Embryonic facial prominence (tissue), 1 donor: Measurements from ENCODE around the gene NFATC4.
A peak's percentile ranks its signal among the peaks of the same experiment; 100 is the strongest.
"Not testable (repeated sequence)": the region's sequence is repeated elsewhere in the genome, so short reads cannot be mapped to it uniquely, and the experiment has no call there.

ENCODE experiments used
- DNase-seq: peaks from one replicate; pipeline ENCODE4 v3.0.0-alpha.2; 2016; ENCODE audit errors: extremely low spot score

The NFATC4 gene

DNA sequence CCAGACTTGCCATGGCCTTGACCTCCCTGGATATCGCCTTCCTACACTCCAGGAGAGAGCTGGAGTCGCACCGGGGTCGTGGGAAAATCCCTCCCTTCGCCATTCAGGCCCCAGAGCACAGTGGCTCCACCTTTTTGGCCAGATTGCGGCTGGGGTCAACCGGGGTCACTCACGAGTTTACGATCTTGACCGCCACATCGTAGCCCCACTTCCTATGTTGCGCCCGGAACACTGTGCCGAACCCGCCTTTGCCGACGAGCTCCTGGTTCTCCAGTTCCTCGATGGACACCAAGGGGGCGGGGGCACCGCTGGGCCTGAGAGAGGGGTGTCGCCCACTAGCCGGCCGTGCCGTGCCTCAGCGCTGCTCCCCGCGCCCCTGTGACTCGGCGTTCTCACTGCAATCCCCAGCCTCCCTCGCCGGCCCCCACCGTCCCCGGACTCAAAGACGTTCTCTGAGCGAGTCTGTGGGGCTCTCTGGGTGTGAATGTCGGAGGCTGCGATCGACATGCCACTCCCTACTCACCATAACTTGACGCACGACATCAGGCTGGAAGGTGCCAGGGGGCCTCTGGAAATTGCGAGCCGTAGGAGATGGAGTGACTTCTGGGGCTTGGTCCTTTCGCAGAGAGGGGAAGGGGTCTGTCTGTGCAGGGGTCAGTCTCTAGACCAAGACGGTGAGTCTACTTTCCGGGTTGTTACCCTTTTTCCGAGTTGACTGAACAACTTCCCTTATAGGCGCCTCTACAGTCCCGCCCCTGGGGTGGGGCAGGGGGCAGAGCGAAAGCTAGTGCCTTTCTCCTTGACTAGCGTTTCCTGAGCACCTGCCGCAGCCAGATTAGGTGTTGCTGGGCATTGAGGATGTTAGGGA, 28.5 kb upstream of the NFATC4 start, which contains the start of gene RIPK3:
TSS of gene RIPK3 (minus strand) at position 708 of the 868 bp plus-strand sequence. CDS start at position 543, 165 bp downstream.
- no peak for DNase-seq

DNA sequence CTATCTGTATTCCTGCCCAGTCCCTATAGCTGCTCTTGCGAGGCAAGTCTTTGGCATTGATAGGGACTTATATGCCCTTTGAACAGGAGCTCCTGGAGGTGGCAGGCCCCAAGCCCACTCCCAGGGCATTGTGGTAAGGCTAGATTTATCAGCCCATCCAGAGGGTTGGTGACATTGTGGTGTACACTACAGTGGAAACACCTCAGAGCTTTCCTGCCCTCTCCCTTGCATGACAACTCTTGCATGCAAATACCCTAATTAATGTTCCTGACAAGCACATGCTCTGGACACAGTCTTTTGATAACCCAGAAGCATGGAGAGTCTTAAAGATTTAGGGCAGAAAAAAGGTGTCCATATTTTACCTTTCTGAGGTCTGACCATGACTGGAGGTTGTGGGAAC, 27.4 kb upstream of the NFATC4 start:
- no peak for DNase-seq

DNA sequence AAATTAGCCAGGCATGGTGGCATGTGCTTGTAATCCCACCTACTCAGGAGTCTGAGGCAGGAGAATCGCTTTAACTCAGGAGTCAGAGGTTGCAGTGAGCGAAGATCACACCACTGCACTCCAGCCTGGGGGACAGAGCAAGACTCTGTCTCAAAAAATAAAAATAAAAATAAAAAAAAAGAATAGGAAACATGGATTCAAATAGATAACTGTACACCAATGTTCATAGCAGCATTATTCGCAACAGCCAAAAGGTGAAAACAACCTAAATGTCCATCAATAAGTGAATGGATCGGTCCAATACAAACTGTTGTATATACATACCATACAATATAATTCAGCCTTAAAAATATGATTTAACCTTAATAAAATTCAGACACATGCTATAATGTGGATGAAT, 25.1 kb upstream of the NFATC4 start:
- DNase-seq = no peak

DNA sequence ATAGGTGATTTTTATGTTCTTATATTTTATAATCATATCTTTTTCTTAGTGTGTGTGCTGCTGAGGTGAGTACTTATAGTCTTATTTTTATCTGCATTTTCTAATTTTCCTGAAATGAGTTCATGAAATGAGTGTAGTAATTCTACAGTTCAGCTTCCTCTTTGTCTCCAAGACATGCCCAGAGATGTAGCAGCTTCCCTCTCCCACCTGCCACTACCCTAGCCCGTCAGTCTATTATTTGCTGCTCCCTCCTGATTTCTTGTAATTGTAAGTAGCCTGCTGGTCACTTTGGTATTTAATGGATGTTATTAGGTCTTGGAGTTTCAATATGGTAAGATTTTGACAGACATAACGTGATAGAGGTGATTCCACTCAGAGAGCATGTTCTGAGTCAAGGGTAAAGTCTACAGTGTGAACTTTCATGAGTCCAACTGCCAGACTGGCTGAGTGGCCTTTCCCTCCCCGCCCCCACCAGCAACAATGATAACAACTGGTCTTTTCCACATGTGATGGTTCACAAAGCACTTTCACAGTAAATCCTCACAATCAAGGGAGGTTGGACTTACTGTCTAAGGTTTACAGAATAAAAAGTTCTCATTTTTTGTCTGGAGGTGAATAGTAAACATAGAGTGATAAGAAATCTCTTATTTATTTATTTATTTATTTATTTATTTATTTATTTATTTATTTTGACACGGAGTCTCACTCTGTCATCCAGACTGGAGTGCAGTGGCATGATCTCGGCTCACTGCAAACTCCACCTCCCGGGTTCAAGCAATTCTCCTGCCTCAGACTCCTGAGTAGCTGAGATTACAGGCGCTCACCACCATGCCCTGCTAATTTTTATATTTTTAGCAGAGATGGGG, 24.0 kb upstream of the NFATC4 start:
- no peak for DNase-seq

DNA sequence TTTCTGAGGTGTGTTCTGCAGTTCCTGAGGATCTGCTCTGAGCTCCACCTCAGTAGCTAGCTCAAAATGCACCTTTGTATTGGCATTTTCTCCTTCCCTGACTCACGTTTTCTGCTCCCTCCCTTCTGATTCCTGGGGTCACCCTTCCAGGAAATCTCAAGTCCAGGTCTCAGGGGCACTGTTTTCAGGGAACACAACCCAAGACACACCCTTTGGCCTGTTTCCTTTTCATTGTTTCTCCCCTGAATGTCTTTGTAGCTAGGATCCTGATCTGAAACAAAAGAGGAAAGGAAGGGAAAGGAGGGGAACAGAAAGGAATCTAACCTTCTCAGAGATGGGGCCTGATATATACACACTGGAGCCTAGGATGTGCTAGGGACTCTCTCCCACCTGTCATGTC, 20.9 kb upstream of the NFATC4 start:
- no peak for DNase-seq

DNA sequence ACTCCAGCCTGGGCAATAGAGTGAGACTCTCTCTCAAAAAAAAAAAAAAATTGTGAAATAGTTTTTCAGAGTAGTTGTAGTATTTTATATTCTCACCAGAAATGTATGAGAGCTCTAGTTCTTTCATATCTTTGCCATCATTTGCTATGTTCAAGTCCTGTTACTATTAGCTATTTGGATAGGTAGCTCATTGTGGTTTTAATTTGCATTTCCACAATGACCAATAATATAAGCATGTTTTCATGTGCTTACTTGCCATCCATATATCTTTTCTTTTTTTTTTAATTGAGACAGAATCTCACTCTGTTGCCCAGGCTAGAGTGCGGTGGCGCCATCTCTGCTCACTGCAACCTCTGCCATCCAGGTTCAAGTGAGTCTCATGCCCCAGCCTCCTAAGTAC, 19.8 kb upstream of the NFATC4 start:
- no peak for DNase-seq

DNA sequence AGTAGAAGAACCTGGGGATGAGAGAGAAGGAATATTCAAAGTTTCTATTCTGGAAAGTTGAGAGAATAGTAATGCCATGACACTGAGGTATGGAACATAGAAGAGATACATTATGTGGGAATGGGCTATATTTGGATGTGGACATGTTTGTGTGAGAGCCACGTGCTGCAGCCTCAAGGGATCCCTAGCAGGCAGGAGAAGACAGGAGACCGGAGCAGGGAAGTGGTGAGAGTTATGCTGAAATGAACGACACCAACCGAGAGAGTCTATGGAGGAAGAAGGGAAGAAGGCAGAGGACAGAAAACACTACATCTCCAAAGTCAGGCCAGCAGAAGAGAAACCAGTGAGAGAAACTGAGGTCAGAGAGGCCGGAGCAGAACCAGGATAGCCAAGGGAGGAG, 18.2 kb upstream of the NFATC4 start:
- DNase-seq = no peak

DNA sequence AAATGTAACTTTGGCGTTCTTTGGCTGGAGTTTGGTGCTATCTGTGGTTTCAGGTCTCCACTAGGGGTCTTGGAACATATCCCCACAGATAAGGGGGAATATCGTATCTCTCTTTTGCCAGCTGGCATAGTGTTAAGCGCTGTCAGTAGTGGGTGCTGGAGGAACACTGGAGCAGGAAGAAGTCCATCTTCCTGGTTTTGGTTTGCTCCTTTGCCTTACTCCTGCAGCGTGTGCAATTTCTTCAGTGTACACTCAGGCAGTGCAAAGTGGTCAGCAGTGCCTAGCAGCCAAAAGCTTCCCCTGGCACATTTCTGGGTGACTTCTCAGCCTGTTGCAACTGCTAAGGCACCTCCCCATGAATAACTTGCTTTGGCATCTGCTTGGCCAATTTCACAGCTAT, 16.5 kb upstream of the NFATC4 start:
- no peak for DNase-seq

DNA sequence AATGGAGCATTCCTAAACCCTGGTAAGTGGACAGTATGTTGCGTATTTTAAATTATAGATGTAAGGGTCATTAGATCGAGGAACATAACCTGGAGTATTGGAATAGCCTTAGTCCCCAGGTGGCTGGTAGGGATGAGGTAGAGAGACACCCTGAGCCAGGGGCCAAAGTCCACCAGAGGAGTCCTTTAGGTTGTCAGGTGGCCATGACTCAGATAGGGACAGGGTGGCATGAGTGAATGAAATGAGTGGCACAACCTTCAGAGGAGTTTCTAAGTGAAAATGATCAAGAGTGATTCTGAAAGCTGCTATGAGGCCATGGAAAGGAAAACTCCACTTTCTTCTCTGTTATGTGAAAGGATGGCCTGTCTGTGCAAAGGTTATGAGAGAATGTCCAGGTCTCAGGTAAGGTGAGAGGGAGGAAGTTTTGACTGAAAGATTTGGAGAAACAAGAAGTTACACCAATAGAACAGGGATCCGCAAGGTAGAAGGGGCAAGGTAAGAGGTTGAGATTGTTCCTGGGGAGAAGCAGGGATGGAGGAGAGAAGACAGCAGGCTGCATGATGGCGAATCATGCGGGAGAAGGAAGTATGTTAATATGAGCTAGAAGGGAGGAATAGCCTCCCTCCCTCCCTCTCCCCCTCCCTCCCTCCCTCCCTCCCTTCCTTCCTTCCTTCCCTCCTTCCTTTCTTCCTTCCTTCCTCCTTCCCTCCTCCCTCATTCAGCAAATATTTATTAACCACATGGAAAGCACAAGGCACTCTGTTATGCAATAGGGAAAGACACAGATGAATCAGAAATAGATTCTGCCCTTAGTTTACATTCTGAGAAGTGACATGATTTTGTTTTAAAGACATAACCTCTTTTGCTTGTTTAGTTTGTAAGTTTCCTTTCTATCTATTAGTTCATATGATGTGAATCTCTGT, 14.2 kb upstream of the NFATC4 start:
- no peak for DNase-seq

DNA sequence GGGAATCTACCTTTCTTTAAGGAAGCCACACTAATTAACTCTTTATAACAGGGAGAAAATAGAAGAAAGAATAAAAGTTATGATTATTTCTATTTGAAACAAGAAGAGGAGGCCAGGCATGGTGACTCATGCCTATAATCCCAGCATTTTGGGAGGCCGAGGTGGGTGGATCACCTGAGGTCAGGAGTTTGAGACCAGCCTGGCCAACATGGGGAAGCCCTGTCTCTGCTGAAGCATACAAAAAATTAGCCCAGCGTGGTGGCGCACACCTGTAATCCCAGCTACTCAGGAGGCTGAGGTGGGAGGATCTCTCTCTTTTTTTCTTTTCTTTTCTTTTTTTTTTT, 13.5 kb upstream of the NFATC4 start:
- not testable (repeated sequence) for DNase-seq

DNA sequence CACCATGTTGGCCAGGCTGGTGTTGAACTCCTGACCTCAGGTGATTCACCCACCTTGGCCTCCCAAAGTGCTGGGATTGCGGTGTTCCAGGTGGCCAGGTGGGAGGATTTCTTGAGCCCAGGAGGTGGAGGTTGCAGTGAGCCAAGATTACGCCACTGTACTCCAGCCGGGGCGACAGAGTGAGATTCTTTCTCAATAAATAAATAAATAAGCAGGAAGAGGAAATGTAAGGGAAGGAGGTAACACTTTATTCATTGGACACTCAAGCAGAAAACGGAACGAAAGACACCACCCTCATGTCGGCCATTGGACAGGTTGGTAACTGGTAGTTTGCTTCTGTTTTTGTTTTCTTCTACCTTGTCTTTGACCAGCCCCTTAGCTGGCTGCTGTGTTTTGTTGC, 13.0 kb upstream of the NFATC4 start:
- no peak for DNase-seq

DNA sequence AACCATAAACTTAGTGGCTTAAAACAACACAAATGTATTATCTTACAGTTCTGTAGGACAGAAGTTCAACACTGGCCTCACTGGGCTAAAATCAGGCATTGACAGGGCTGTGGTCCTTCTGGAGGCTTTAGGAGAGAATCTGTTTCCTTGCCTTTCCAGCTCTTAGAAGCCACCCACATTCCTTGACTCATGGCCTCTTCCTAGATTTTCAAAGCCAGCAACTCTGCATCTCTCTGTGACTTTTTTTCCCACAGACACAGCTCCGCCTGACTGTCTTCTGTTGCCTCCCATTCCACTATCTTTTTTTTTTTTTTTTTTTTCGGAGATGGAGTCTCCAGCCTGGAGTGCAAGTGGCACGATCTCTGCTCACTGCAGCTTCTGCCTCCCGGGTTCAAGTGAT, 11.8 kb upstream of the NFATC4 start:
- DNase-seq = no peak

DNA sequence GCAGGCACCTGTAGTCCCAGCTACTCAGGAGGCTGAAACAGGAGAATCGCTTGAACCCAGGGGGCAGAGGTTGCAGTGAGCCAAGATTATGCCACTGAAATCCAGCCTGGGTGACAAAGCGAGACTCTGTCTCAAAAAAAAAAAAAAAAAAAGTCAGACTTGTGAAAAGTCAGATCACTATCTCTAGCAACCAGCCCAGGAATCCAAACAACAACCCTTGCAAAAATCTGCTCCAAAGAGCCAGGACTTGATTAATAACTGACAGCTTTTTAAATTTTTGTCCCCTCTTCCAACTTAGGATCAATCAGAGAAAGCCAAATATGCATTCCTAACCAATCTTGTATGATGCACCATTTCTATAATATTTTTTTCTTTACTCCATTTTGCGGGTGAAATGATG, 7.7 kb upstream of the NFATC4 start:
- DNase-seq = no peak

DNA sequence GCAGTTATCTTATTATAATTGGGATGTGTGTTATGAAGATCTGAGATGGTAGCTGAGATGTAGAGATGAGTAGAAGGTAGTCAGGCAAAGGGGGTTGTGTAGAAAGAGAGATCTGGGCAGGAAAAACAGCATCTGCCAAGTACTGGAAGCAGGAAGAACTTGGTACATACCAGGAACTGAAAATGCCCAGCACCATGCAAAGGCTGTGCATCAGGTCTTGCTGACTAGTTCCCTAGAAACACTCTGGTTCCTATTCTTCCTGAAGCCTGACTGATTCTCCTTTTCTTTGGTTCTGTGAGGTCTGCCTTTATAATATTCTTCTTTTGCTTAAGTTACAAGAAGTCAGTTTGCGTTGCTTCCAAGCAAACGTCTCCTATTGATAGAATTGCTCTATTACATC, 6.7 kb upstream of the NFATC4 start:
- DNase-seq = no peak

DNA sequence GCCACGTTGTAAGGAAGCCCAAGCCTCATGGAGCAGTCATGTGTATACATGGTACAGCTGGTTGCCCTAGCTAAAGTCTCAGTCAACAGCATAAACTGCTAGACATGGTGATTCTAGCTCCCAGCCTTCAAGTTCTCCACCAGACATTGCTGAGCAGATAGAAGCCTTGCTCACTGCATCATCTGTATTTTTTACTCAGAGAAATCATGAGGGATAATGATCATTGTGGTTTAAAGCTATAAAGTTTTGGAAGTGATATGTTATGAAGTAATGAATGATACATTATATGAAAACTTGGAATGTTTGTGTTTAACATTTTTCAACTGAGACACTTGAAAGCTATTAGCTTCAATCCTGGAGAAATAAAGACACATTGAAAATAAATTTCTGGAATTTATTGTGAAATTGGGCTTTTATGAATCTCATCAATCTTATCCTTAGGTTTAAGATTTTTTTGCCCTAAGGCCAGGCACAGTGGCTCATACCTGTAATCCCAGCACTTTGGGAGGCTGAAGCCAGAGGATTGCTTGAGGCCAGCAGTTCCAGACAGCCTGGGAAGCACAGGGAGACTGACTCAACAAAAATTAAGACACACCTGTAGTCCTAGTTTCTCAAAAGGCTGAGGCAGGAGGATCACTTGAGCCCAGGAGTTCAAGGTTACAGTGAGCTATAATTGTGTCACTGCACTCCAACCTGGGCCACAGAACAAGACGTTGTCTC, 5.6 kb upstream of the NFATC4 start:
- no peak for DNase-seq

DNA sequence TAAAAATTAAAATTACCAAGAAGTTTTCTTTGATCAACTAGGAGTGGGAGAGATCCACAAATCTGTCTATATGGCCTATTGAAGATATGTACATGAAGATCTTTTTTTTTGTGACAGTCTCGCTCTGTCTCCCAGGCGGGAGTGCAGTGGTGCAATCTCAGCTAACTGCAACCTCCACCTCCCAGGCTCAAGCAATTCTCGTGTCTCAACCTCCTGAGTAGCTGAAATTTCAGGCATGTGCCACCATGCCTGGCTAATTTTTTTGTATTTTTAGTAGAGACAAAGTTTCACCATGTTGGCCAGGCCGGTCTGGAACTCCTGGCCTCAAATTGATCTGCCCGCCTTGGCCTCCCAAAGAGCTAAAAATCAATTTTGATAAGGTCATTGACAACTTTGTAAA, 4.6 kb upstream of the NFATC4 start:
- no peak for DNase-seq

DNA sequence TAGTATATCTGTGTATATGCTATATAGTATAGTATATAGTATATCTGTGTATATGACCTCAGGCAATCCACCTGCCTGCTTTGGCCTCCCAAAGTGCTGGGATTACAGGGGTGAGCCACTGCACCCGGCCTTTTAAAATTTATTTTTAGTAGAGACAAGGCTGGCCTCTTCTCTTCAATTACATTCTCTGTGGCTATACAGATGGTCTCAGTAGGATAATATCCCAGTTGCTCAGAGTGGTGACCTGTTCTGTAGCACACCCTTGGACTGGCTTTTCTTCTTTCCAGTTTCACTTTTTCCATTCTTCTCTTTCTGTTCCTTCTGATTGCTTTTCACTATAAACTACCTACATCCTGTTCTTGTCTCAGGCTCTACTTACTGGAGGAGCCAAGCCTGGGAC, 3.1 kb upstream of the NFATC4 start:
- DNase-seq = no peak

DNA sequence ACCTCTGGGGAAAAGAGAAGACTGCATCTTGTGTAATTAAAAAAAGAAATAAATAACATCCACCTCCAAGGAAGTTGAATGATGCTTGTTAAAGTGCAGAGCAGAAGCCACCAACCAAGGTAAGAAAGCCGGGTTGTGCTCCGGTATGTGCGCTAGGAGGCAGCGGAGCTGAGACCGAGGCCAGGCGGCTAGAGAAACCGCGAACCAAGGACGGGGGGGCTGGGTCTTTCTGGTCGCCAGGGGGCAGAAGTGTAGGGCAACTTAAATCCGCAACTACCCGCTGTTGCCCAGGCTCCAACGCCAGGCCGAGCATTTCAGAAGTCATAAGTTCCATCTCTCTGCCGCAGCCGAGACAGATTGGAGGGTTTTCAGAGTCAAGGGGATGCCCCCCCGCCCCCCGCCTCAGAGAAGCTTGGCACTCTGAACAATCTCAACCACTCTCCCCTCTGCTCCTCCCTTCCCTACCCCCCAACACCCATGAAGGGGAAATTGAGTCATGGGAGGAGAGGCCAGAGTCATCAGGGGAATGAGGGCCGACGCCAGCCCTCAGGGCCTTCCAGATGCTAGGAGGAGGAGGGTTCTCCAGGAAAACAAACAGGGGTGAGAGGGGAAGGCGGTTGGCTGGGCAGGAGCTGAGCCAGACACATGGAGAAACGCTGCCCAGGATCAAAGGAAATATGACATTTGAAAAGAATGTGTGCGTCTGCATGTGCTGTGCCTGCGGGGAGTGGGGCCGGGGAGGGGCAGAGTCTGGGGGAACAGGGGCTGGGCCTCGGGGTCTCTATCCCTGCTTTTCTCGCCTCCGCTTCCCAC, 2.2 kb upstream of the NFATC4 start:
- DNase-seq = peak; percentile 71

DNA sequence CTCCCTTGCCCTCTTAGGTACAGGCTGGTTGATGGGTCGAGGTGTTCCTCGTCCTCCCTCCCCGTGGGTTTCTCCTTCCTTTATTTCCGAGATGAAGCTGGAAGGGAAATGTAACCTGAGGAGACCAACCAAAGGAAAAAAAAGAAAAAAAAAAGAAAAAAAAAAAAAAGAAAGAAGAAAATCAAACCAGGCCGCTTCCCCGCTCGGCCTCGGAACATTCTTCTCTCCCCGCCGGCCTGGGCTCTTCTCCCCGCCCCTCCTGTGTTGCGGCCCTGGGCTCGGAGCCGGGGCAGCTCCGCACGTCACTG, 1.6 kb upstream of the NFATC4 start:
- peak; percentile 78 for DNase-seq

DNA sequence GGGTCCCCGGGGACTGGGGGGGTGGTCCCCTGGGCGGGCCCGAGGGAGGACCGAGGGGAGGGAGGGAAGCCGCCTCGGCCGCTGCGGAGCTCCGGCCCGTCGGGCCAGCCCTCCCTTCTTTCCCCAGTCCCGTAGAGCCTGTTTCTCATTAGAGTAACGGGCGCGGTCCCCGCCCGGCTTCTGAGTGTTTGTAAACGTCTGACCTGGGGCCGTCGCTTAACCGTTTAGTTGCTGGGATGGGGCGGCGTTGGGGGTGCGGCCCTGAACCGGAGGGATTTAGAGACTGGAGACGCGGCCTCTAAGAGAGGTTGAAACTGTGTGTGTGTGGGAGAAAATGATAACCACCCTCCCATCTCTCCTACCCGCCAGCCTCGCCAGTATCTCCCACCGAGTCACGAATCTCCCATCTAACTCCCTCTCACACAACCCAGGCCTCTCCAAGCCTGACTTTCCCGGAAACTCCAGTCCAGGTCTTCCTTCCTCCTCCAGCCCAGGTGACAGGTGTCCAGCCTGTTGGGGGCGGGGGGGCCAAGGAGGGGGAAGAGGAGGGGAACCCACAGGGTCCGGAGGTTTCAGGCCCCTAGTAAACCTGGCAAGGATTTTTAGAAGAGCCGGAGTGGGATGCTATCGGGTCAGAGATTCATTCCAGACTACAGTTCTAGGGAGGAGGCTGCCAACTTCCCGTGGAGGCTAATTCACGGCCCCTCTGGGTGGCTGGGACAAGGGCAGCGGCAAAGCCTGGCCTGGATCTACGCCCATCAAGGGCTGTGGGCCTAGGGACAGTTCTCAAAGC, 1.1 kb upstream of the NFATC4 start:
- DNase-seq = peak; percentile 91
